ENCODE data around the gene ENSA.
"Not testable (repeated sequence)": the region's sequence is repeated elsewhere in the genome, so short reads cannot be mapped to it uniquely, and the experiment has no call there.

DNA sequence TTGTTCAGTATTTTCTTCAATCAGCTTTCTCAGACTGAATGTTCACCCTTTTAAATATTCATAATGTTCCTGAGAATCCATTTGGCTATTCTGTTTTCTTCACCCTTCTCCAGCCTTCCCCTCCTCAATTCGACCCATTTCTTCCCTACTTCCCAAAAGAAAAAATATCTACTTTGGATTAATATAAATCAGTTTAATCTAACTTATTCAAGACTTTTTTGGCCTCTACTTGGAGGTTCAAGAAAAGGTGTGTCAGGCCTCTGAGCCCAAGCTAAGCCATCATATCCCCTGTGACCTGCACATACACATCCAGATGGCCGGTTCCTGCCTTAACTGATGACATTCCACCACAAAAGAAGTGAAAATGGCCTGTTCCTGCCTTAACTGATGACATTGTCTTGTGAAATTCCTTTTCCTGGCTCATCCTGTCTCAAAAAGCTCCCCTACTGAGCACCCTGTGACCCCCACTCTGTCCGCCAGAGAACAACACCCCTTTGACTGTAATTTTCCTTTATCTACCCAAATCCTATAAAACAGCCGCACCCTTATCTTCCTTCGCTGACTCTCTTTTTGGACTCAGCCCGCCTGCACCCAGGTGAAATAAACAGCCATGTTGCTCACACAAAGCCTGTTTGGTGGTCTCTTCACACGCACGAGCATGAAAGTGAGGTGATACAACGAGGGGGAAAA lies 11.9 kb upstream of the ENSA start:
- not testable (repeated sequence) for TF ChIP-seq POLR2A (IDR thresholded peaks at IDR 0.05; ENCODE audit: low read depth, low read length); POLR2AphosphoS5 (IDR thresholded peaks at IDR 0.05; ENCODE audit: low read depth, low read length); POU2F2 (IDR thresholded peaks at IDR 0.05; ENCODE audit: low read depth, low read length); TAF1 (IDR thresholded peaks at IDR 0.05; ENCODE audit: low read depth, low read length); SPI1 (IDR thresholded peaks at IDR 0.05; ENCODE audit: low read depth, low read length); PAX5 (IDR thresholded peaks at IDR 0.05; ENCODE audit: insufficient read depth, low read length, severe bottlenecking)

Data from GM12891 (cell line).